IPS-NIHi11 (cell line): Measurements from ENCODE around the gene RBM17.
"Not testable (repeated sequence)": the region's sequence is repeated elsewhere in the genome, so short reads cannot be mapped to it uniquely, and the experiment has no call there.

Experiments
- DNase-seq: peaks from one replicate; pipeline ENCODE4 v3.0.0; 2012; ENCODE audit warnings: mixed read lengths, low spot score

Gene RBM17

GRCh38 chr10:6161921-6162320 lies 73.1 kb downstream of the RBM17 start:
- DNase-seq, result no peak

GRCh38 chr10:6162589-6163356 lies 73.9 kb downstream of the RBM17 start:
- DNase-seq, result no peak

- peak; percentile 97 for DNase-seq
These were observed 74.8 kb downstream of the RBM17 start for GRCh38 chr10:6163364-6164270.

GRCh38 chr10:6164271-6165095 lies 75.6 kb downstream of the RBM17 start:
- no peak for DNase-seq

GRCh38 chr10:6165221-6165725 lies 76.4 kb downstream of the RBM17 start:
- DNase-seq, result no peak

- DNase-seq, result not testable (repeated sequence)
These were observed 77.1 kb downstream of the RBM17 start for GRCh38 chr10:6165933-6166332.
